Pancreas (tissue), 10 donors: ENCODE results near the gene SH2B2. TPM values are rescaled to one million over a fixed set of nuclear protein-coding genes. Genes with fewer than 3 reads are reported as not detected.

ENCODE experiments used
- ATAC-seq, 4 donors: fragments of 200-7000 bp; cut with Tn5 transposase; one replicate each; pipeline versions ENCODE4 v1.8.0 to v1.9.1; 2020; ENCODE audit warnings: mild to moderate bottlenecking in 4 of 4, moderate library complexity in 4 of 4
- DNase-seq, 6 donors: peaks; one replicate each; pipeline ENCODE4 v3.0.0-alpha.2; 2020
- FAIRE-seq: peaks from 2 replicates; lab custom pipeline; 2012; peaks lifted over from hg19 to GRCh38; lab: Jason Lieb, UNC
- H3K27ac ChIP-seq, 4 donors: fragments of 200-600 bp; sonication (generic); 1 replicate in 3 of 4; 2 replicates in 1 of 4; pipeline versions ENCODE4 v1.5.0 to v1.8.0; 2020
- H3K27me3 ChIP-seq, 4 donors: fragments of 200-600 bp; one replicate each; pipeline ENCODE4 v1.8.0; 2021
- H3K36me3 ChIP-seq, 3 donors: fragments of 200-600 bp; sonication (generic) in 1 of 3; one replicate each; pipeline versions ENCODE4 v1.5.0 to v1.8.0; 2020 to 2021
- H3K4me1 ChIP-seq, 3 donors: fragments of 200-600 bp; one replicate each; pipeline ENCODE4 v1.8.0; 2021
- H3K4me3 ChIP-seq, 4 donors: fragments of 200-600 bp; sonication (generic) in 2 of 4; one replicate each; pipeline versions ENCODE4 v1.5.0 to v1.8.0; 2020 to 2021
- H3K9me3 ChIP-seq, 4 donors: fragments of 200-600 bp; one replicate each; pipeline ENCODE4 v1.8.0; 2021
- WGBS, 2 donors: extraction: QIAGEN DNeasy Blood & Tissue Kit; methylation state at CpG; one replicate each; pipeline ENCODE4 v1.1.7; 2013; 5-methylcytosine and 5-hydroxymethylcytosine counted together
- intact Hi-C, 3 donors: fragments of 100-400 bp; cut with DNase I; formaldehyde crosslinking; loops; one replicate each; pipeline versions ENCODE4 v1.11.1 to v1.14.2; 2022
- polyA plus RNA-seq, 2 donors: library from polyadenylated mRNA; stranded (reverse); fragments of 200-250 nt; gene quantifications; one replicate each; pipeline ENCODE4 v1.2.3, GENCODE V29; 2013
- total RNA-seq, 6 donors: library from RNA; stranded (reverse); fragmentation: NEBNext Ultra II Directional in 4 of 6; extraction: Animal tissue kit (Norgen Biotek cat#: 25700) in 4 of 6; gene quantifications; one replicate each; pipeline versions ENCODE4 v1.2.1 to v1.2.4, GENCODE V29; 2021 to 2023
- TF ChIP-seq, protein P1 (sequence below), 4 donors: fragments of 200-600 bp; sonication (generic) in 3 of 4; IDR thresholded peaks; one replicate each; pipeline versions ENCODE4 v1.5.0 to v1.8.0; 2021; ENCODE audit warnings: antibody characterized with exemption in 4 of 4
- donor health status: healthy with polysubstance abuse.
- donor health status: DM: no; HTN: no; CAD: no; lungs with moderate emphysema.
- donor health status: DM: no; HTN: no; CAD: no.
- donor health status: control.
- donor health status: control.
- donor health status: Bipolar disorder and iron deficiency.
- donor health status: DM: yes; HTN: yes; CAD: no.
- donor health status: DM: no; HTN: no; CAD: no.
- donor health status: DM: no; HTN: no; CAD: no.
- donor health status: DM: yes; HTN: yes; CAD: no.

SH2B2 gene
- total and polyA plus RNA-seq, 8 donors: 1.3 to 5.1 (median 2.1) TPM

DNA sequence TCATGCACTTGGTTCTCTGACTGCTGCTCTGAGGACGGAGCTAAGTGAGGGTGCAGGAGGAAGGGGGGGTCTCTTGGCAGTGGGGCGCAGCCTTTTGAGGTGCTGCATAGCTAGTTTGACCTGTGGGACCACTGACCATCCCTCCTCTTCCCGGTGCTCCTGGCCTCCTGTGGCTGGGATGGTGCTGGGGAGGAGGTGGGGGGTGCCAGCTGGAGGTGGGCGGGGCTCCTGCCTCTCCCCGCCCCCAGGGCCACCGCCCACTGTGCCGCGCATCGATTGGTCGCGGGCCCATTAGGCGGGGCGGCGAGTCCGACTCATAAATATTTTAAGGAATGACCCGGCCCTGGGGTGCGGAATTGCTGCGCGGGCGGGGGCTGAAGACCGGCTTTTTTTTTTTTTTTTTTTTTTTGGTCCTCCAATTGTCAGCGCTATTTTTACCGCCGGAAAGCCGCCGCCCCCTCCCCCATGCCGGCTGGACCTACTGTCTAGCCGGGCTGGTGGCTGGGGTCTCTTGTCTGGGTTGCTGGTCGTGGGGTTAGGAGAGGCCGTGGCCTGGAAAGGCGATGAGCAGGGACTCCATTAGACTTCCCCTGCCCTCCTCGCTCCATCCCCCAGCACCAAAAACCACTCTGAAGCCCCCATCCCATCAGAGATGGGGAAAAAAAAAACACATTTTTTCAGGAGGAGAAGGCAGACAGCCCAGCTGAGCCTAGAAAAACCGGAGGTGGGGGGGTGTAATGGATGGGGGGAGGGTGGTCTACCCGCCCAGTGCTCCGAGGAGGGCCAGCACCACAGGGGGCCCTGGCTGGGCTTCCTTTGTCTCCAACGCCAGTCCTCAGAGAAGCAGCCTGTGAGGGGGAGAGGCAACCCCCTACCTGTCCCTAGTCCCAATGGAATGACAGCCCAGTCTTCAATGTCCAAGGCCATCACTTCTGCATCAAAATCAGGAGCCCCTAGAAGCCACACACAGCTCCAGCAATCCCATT is 6.4 kb downstream of the SH2B2 start:
- no peak overlapping the region for H3K27ac ChIP-seq
- TF ChIP-seq, protein P1, sequence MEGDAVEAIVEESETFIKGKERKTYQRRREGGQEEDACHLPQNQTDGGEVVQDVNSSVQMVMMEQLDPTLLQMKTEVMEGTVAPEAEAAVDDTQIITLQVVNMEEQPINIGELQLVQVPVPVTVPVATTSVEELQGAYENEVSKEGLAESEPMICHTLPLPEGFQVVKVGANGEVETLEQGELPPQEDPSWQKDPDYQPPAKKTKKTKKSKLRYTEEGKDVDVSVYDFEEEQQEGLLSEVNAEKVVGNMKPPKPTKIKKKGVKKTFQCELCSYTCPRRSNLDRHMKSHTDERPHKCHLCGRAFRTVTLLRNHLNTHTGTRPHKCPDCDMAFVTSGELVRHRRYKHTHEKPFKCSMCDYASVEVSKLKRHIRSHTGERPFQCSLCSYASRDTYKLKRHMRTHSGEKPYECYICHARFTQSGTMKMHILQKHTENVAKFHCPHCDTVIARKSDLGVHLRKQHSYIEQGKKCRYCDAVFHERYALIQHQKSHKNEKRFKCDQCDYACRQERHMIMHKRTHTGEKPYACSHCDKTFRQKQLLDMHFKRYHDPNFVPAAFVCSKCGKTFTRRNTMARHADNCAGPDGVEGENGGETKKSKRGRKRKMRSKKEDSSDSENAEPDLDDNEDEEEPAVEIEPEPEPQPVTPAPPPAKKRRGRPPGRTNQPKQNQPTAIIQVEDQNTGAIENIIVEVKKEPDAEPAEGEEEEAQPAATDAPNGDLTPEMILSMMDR (IDR thresholded peaks at IDR 0.05): no peak
- no peaks in the 10 kb centered on the region for H3K9me3 ChIP-seq
- H3K4me1 ChIP-seq: peaks cover 0 to 2% (median 0%) of the 10 kb centered on the region in 3 donors
- WGBS, 2 donors: 28 to 34% methylated on average over 25 to 36 of the region's 36 CpGs
- FAIRE-seq (no peak), ATAC-seq (no peak), DNase-seq (peak in 1 of 6 donors; percentile 23)
- H3K27me3 ChIP-seq: no peaks in the 10 kb centered on the region
- H3K36me3 ChIP-seq: no peaks in the 10 kb centered on the region
- intact Hi-C loops: no loop called here
- H3K4me3 ChIP-seq: no peak overlapping the region

GRCh38 chr7:102294589-102294988 is 7.9 kb downstream of the SH2B2 start:
- intact Hi-C loops: no loop called here
- TF ChIP-seq, protein P1 (IDR thresholded peaks at IDR 0.05): no peak
- FAIRE-seq (no peak), DNase-seq (peak in 1 of 6 donors; percentile 53), ATAC-seq (no peak)
- H3K9me3 ChIP-seq: no peaks in the 10 kb centered on the region
- no peak overlapping the region for H3K4me3 ChIP-seq
- no peak overlapping the region for H3K27ac ChIP-seq
- no peaks in the 10 kb centered on the region for H3K36me3 ChIP-seq
- 80 to 81% methylated on average over 3 of the region's 3 CpGs for WGBS, 2 donors
- no peaks in the 10 kb centered on the region for H3K27me3 ChIP-seq
- no peaks in the 10 kb centered on the region for H3K4me1 ChIP-seq

DNA sequence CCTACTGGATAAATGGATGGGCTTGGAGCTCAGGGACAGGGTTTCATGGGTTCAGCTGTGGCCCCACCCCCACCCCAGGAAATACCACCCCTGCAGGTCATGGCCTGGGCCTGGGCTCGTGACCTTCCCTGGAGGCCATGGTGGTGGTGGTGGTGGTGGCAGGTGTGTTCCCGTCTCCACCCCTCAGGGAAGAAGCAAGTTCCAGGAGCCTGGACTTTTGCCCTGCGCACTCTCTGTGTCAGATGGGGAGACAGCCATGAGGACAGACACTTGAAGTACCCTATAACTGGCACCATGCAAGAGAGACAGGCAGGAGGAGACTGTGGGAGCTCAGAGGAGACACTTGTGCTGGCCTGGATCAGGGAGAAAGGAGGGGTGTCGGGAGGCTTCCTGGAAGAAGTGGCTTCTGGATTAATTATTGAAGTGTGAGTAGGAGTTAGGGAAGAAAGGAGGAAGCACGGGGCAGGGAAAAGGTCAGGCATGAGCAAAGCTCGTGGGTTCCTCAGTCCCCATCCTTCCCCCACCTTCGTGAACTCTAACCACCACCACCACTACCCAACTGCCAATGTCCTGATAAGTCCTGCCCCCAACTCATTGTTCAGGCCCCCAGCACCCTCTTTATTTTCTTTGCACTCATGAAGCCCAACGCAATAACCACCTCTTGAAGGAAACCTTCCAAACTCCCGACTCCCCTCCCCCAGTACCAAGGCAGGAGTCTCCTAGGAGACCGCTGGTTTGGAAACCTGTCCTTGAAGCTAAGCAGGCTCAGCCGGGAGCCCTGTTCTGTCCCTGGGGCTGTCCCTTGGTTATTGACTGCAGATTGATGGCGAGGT is 8.9 kb downstream of the SH2B2 start:
- FAIRE-seq: no peak
- TF ChIP-seq, protein P1 (IDR thresholded peaks at IDR 0.05): no peak
- 72 to 73% methylated on average over 12 of the region's 12 CpGs for WGBS, 2 donors

GRCh38 chr7:102296179-102296438 is 9.4 kb downstream of the SH2B2 start:
- H3K4me1 ChIP-seq: no peaks in the 10 kb centered on the region
- H3K4me3 ChIP-seq: no peak overlapping the region
- no peak overlapping the region for H3K27ac ChIP-seq
- intact Hi-C loops: no loop called here
- DNase-seq (peak in 1 of 6 donors; percentile 19), ATAC-seq (no peak), FAIRE-seq (no peak)
- WGBS, 2 donors: 72 to 79% methylated on average over 6 of the region's 6 CpGs
- no peaks in the 10 kb centered on the region for H3K9me3 ChIP-seq
- TF ChIP-seq, protein P1 (IDR thresholded peaks at IDR 0.05): no peak
- no peaks in the 10 kb centered on the region for H3K36me3 ChIP-seq
- no peaks in the 10 kb centered on the region for H3K27me3 ChIP-seq

More for the DNA sequence above, 8.9 kb downstream of the SH2B2 start:
- H3K4me3 ChIP-seq: no peak overlapping the region
- H3K27me3 ChIP-seq: no peaks in the 10 kb centered on the region
- ATAC-seq (peak in 1 of 4 donors; percentile 25), DNase-seq (peak in 1 of 6 donors; percentile 40)
- H3K27ac ChIP-seq: no peak overlapping the region
- no peaks in the 10 kb centered on the region for H3K36me3 ChIP-seq
- intact Hi-C loops: no loop called here
- no peaks in the 10 kb centered on the region for H3K9me3 ChIP-seq
- H3K4me1 ChIP-seq: no peaks in the 10 kb centered on the region
